SH-SY5Y (cell line): ENCODE data around the gene PLXNB3.

ENCODE experiments used
- GATA2 ChIP-seq: IDR thresholded peaks from 2 replicates; pipeline ENCODE4 v1.6.1; 2011; ENCODE audit warnings: mild to moderate bottlenecking, low read depth, low read length
- GATA3 ChIP-seq: IDR thresholded peaks from 2 replicates; pipeline ENCODE4 v1.6.1; 2011; ENCODE audit warnings: low read depth, mild to moderate bottlenecking, low read length, moderate library complexity

Gene PLXNB3

DNA sequence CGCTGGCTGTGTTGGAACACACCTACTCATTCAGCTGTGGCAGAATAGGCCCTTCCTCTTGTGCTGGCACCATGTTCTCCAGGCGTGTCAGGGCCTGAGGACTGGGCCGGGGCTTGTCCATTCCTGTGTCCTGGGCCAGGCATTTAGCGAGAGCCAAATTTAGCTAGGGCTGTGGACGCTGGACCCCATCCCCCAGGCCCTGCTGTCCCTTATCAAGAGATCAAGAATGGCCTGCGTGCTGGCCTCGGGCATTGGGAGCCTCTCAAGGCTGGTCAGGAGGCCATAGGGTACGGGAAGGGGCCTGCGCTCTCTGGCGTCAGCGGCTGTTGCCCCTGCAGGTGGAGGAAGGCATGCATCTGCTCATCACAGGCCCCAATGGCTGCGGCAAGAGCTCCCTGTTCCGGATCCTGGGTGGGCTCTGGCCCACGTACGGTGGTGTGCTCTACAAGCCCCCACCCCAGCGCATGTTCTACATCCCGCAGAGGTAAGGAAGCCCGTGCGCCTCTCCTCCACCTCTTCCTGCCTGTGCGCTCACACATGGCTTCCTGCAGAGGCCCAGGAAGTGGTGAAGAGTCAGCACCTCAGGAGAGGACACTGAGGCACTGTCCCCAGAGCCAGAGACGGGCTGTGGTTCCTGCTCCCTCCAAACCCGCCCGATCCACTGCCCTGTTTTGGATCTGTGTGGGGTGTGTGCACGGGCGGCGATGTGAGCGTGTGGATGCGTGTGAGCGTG, 24.1 kb upstream of the PLXNB3 start:
- peak; percentile 37; the same call in 1 of the 2 replicates for TF ChIP-seq GATA2
- TF ChIP-seq GATA3 = no peak

DNA sequence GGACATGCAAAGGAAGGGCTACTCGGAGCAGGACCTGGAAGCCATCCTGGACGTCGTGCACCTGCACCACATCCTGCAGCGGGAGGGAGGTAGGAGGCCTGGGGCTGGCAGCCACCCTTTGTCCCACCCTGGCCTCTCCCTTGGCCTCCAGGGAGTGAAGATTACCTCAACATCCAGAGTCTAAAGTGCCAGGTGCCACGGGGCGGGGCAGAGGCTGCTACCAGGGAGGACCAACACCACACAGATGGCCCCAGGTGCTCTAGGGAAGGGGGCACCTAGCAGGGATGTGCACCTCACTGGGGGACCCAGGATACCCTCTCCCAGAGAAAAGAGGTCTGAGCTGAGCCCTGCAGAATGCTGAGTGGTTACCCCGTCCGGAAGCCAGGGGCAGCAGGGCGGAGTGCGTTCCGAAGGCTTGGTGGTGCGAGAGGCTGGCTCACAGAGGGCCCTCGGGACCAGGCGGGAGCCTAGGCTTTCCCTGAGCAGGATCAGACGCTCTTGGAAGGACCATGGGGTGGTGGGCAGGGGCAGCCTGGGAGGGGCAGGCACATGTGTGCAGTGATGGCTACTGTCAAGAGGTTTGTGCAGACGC, 23.3 kb upstream of the PLXNB3 start:
- TF ChIP-seq GATA2 (no peak), GATA3 (no peak)

DNA sequence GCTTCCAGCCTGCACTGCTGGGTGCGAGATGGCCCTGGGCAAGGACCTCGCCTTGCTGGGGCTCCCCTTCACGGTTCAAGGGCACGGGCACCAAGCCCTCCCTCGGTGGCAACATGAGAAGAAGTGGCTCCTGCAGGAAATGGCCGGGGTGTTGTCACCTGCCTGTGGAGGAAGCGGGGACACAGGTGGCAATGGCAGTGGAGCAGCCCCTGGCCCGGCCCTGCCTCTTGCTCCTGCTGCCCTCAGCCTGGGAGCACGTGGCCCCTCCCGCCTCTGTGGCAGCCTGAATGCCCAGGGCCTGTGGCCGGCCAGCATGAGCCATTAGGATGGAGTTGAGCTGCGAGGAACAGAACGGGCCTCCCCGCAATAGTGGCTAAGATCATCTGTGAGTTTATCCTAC, 22.6 kb upstream of the PLXNB3 start:
- TF ChIP-seq GATA2 (no peak), GATA3 (no peak)

DNA sequence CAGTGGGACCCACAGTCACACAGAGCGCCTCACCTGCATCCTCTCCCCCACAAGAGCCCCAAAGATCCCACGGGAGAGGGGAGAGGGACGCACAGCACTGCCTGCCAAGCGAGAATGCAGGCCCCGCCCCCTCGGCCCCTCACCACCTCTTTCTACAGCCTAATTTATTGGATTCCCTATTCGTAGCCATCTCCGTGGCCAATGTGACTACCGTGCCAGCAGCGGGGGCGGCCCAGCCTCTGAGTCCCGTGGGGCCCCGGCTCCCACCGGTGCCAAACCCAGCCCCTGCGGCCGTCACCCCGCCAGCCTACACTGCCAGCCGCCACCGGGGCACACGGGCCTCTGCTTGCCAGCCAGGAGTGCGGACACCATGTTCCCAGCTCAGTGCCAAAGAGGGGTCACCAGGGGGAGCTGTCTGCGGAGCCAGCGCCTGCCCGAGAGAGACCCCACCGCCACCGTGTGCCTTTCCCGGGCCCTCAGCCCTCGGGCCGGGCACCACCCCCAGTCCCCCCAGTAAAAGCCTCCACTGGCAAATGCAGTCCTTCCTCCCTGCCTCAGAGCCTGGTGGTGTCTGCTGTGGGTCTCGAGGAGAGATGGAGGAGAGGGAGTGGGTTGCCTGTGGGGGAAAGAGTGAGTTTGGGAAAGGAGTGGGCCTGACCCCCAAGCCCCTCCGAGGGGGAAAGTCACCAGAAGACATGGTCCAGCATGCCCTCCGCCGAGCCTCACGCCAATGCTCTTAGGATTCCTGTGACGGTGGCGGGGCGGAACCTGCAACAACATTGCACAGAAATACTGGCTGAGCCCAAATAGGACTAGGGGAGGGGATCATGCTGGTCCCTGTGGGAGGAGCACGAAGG, 19.6 kb upstream of the PLXNB3 start:
- TF ChIP-seq GATA3 = no peak
- no peak for TF ChIP-seq GATA2

DNA sequence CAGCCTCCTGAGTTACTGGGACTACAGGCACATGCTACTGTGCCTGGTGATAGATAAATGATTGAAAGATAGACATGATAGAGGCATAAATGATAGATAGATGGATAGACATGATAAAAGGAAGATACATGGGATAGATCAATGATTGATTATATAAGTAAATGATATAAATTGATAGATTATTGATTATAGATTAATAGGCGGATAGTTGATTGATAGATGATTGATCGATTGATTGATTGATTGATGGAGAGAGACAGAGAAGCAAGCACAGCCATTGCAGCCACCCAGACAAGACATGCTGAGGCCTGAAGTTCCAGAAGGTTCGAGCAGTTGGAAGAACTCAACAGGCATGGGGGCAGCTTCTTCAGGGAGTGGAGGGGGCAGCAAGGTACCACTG, 17.7 kb upstream of the PLXNB3 start:
- TF ChIP-seq GATA3 (no peak), GATA2 (no peak)

DNA sequence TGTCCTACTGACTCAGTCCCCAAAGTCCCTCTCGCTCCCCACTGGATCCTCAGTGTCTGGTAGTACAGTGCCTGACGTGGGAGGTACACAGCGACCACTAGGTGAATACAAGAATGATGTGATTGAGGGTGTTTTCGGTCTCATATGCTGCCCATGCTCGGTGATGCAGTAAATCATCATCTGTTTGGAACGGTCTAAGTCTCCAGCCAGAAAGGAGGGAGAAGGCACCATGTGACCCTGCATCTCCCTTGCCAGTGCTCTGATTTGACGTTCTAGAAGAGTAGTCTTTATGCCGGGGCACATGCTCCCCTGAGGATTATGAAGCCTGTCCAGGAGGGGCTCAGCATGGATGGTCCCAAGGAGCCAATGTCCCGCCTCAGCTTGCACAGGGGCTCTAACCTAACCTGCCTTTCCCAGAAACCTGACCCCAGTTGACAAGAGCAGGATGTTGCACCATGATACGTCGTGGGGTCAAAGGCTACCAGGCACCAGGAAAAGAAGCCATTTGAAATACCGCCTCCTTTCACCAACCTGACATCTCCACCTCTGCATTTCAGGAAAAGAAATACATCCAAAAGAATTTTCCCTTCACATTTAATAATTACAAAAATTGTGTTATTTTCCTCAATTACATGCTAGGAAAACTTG, 13.8 kb upstream of the PLXNB3 start:
- TF ChIP-seq GATA3 = no peak
- no peak for TF ChIP-seq GATA2

DNA sequence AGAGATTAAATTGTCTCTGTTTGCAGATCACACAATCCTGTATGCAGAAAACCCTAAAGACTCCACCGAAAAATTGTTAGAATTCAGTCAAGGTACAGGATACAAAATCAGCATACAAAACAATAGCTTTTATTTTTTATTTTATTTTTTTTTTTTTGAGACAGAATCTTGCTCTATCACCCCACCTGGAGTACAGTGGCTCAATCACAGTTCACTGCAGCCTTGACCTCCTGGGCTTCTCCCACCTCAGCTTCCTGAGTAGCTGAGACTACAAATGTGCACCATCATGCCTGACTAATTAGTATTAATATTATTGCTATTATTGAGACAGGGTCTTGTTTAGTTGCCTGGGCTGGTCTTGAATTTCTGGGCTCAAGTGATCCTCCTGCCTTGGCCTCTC, 8.9 kb upstream of the PLXNB3 start:
- no peak for TF ChIP-seq GATA2
- TF ChIP-seq GATA3 = no peak

DNA sequence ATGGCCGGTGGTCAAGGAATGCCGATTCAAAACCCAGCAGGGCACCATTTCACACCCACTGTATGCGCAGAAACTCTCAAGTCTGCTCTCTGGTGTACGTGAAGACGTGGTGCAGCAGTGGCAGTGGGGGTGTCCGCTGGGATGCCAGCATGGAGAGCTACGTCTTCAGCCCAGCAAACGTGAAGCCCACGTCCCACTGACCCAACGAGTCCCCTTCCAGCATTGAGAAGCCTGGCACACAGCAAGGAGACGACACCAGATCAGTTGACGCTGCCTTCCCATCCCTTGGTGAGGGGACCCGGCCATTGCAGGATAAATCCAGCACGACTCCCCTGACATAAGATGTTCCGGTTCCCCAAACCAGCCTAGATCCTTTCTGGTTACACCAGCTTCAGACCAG, 2.2 kb upstream of the PLXNB3 start:
- TF ChIP-seq GATA2 (no peak), GATA3 (no peak)

DNA sequence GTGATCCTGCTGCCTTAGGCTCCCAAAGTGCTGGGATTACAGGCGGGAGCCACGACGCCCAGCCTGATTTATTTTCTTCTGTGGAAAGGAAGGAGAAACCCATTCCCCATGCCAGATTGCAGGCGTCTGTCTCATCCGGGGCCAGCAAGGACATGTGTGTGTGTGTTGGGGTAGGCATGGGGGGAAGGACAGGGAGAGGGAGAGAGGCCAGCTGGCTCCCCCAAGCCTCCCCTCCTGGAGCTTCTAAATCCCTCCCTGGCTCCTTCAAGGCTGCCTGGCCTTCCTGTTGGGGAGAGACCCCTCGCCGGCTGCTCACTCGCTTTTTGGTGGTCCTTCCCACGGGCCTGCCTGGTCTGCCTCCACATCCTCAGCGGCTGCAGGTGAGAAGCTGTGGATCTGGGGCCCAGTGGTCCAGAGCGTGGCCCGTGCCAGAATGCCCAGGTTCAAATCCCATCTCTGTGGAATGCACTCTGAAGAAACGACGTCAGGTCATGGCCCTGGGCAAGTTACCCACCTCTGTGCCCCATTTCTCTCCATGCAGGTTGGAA, 1.3 kb upstream of the PLXNB3 start:
- TF ChIP-seq GATA3 (no peak), GATA2 (no peak)

DNA sequence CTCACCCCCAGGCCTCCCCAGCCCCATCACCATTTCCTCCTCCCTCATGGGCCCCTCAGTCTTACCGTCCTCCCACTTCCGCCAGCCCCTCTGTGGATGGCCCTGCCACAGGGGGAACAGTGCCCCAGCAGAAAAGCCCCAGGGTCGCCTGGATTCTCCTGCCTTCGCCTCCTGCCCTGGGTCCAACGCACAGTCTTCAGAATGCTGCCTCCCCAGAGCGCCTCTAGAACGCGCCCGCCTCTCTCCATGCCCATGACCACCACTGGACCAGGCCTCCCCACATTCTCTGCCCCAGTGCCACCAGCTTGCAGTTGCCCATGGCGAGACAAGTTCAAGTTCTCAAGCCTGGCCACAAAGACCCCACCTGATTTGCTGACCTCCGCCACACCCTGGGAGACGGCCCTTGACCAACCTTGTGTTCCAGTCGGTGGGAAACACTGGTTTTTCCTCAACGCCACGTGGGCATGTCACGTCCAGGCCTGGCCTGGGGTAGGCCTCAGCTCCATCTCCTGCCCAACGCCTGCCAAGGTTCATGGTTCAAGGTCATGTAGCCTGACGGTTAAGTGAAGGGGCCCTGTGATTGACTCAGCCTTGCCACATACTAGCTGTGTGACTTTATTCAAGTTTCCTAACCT, 634 bp upstream of the PLXNB3 start:
- TF ChIP-seq GATA3 (no peak), GATA2 (no peak)

DNA sequence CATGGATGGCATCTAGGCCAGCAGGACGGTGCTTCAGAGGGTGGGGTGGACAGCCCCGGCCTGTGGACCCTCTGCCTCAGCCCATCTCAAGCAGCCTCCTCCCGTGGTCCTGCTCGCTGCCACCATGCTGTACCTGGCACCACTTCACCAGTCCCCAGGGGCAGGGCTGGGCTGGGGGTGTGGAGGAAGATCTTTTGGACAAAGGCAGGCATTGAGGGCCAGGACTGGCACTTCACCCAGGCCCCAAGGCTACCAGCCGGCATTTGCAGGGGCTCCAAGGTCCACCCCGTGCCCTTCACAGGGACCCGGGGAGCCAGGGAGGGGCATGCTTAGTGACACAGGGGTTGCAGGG, 713 bp downstream of the PLXNB3 start:
- TF ChIP-seq GATA3 (no peak), GATA2 (no peak)

DNA sequence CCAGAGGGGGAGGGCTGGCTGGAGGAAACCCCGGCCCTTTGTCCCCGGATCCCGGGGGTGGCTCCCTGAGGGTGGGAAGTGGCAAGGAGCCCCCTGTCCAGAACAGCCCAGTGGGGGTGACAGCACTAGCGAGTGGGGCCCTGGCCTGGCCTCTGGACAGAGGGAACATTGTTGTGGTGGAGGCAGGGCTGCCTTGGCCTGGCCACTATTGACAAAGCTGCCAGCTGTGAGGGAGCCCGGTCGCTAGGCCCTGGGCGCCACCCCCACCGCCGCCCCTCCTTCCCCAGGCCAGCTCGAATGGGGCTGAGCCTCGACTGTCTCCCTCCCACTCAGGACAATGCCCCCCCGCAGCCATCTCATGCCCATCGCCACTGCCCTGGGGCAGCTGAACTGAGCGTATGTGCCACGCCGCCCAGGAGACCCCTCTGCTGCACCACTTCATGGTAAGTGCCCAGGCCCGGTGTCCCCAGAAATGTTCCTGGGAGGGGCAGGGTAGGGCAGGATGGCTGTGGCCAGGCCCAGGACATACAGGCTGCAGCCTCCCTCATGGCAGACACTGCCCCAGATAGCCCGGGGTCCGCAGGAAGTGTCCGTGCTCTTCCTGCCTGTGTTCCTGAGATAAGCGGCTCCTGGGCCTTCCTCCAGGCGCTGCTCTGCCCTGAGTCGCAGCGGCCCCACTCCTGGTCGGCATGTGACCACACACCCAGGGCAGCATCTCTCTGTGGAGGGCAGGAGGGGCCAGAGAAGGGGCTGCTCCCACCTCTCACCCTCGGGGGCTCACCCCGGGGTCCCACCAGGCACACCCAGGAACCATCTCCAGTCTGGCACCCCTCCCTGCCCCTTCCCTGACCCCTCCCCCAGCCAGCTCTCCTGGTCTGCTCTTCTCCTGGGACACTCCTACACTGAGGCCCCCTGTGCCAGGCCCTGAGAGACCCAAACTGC, 1.4 kb downstream of the PLXNB3 start:
- no peak for TF ChIP-seq GATA3
- no peak for TF ChIP-seq GATA2
